Activated naive CD4-positive, alpha-beta T cell treated with anti-CD3 and anti-CD28 coated beads, Interleukin-2, amount 50 U/mL, for 72 hours (primary cell): ENCODE results near the gene N4BP2L2. TPM values are rescaled to one million over a fixed set of nuclear protein-coding genes. Genes with fewer than 3 reads are reported as not detected.

Source experiments
- ATAC-seq, 2 donors: fragments of 150-1000 bp; cut with Tn5 transposase; 2 replicates each; pipeline ENCODE4 v1.10.0; 2021; ENCODE audit warnings: mild to moderate bottlenecking in 2 of 2, moderate library complexity in 2 of 2
- DNase-seq, 2 donors: peaks; one replicate each; pipeline ENCODE4 v3.0.0; 2021 to 2022; ENCODE audit warnings: low spot score in 2 of 2
- H3K27ac Mint-ChIP-seq, 2 donors: one replicate each; pipeline ENCODE4 v1.8.0; 2022; ENCODE audit warnings: mild to moderate bottlenecking in 2 of 2, mixed read lengths in 2 of 2
- H3K36me3 Mint-ChIP-seq, 2 donors: one replicate each; pipeline ENCODE4 v1.8.0; 2022; ENCODE audit warnings: mixed read lengths in 2 of 2
- H3K9me3 Mint-ChIP-seq, 2 donors: one replicate each; pipeline ENCODE4 v1.8.0; 2022; ENCODE audit warnings: mixed read lengths in 2 of 2
- total RNA-seq, 2 donors: library from RNA; stranded (reverse); gene quantifications; one replicate each; pipeline ENCODE4 v1.2.3, GENCODE V29; 2022

Gene N4BP2L2
- total RNA-seq, 2 donors from 2014 or later: 82.1 to 107 TPM

GRCh38 chr13:32447894-32448623 lies 90.5 kb downstream of the N4BP2L2 start:
- ATAC-seq (peak; percentile 50 to 91), DNase-seq (no peak)
- peak overlapping the region in 1 of 2 donors; percentile 58 for H3K27ac Mint-ChIP-seq
- H3K36me3 Mint-ChIP-seq: peaks cover 0 to 5% of the 10 kb centered on the region in 2 donors
- H3K9me3 Mint-ChIP-seq: peaks cover 0 to 5% of the 10 kb centered on the region in 2 donors

GRCh38 chr13:32446773-32447465 lies 91.7 kb downstream of the N4BP2L2 start:
- Mint-ChIP-seq H3K36me3 (peaks cover 0 to 5% of the 10 kb centered on the region in 2 donors), H3K9me3 (peaks cover 0 to 5% of the 10 kb centered on the region in 2 donors), H3K27ac (peak overlapping the region; percentile 17 to 81)
- no peak for ATAC-seq
- no peak for DNase-seq

- Mint-ChIP-seq H3K36me3 (peaks cover 0 to 5% of the 10 kb centered on the region in 2 donors), H3K9me3 (peaks cover 0 to 4% of the 10 kb centered on the region in 2 donors), H3K27ac (no peak overlapping the region)
- DNase-seq: no peak
- no peak for ATAC-seq
Measured at GRCh38 chr13:32446220-32446619, 92.4 kb downstream of the N4BP2L2 start.

GRCh38 chr13:32445461-32445860 lies 93.1 kb downstream of the N4BP2L2 start:
- Mint-ChIP-seq H3K36me3 (no peaks in the 10 kb centered on the region), H3K27ac (no peak overlapping the region), H3K9me3 (no peaks in the 10 kb centered on the region)
- no peak for DNase-seq
- no peak for ATAC-seq

GRCh38 chr13:32443111-32443510 lies 95.5 kb downstream of the N4BP2L2 start:
- Mint-ChIP-seq H3K27ac (peak overlapping the region in 1 of 2 donors; percentile 29), H3K36me3 (no peaks in the 10 kb centered on the region), H3K9me3 (no peaks in the 10 kb centered on the region)
- ATAC-seq (peak; percentile 56 to 66), DNase-seq (no peak)

GRCh38 chr13:32438871-32439270 lies 99.7 kb downstream of the N4BP2L2 start:
- no peak for ATAC-seq

GRCh38 chr13:32432856-32433255 lies 105.7 kb downstream of the N4BP2L2 start:
- Mint-ChIP-seq H3K9me3 (no peaks in the 10 kb centered on the region), H3K27ac (no peak overlapping the region), H3K36me3 (peaks cover 0 to 4% of the 10 kb centered on the region in 2 donors)
- no peak for ATAC-seq
- DNase-seq: no peak

More at GRCh38 chr13:32438871-32439270, 99.7 kb downstream of the N4BP2L2 start:
- Mint-ChIP-seq H3K9me3 (no peaks in the 10 kb centered on the region), H3K36me3 (no peaks in the 10 kb centered on the region), H3K27ac (no peak overlapping the region)
- DNase-seq: no peak

GRCh38 chr13:32431361-32431760 lies 107.2 kb downstream of the N4BP2L2 start:
- DNase-seq: no peak
- ATAC-seq: no peak
- H3K9me3 Mint-ChIP-seq: no peaks in the 10 kb centered on the region
- H3K27ac Mint-ChIP-seq: no peak overlapping the region
- H3K36me3 Mint-ChIP-seq: peaks cover 6 to 10% of the 10 kb centered on the region in 2 donors

GRCh38 chr13:32430018-32430747 lies 108.4 kb downstream of the N4BP2L2 start:
- no peaks in the 10 kb centered on the region for H3K9me3 Mint-ChIP-seq
- H3K36me3 Mint-ChIP-seq: peaks cover 16 to 20% of the 10 kb centered on the region in 2 donors
- DNase-seq: no peak
- ATAC-seq: no peak
- peak overlapping the region; percentile 3 to 6 for H3K27ac Mint-ChIP-seq

- H3K9me3 Mint-ChIP-seq: no peaks in the 10 kb centered on the region
- DNase-seq (no peak), ATAC-seq (no peak)
- peak overlapping the region in 1 of 2 donors; percentile 97 for H3K27ac Mint-ChIP-seq
- peaks cover 19 to 23% of the 10 kb centered on the region in 2 donors for H3K36me3 Mint-ChIP-seq
Measured at GRCh38 chr13:32429433-32429909, 109.1 kb downstream of the N4BP2L2 start.

GRCh38 chr13:32428581-32429432 lies 109.8 kb downstream of the N4BP2L2 start:
- Mint-ChIP-seq H3K36me3 (peaks cover 26 to 29% of the 10 kb centered on the region in 2 donors), H3K27ac (peak overlapping the region; percentile 88 to 97), H3K9me3 (no peaks in the 10 kb centered on the region)
- ATAC-seq (peak in 1 of 2 donors; percentile 17), DNase-seq (no peak)

GRCh38 chr13:32427852-32428580 lies 110.6 kb downstream of the N4BP2L2 start, which contains the start of gene N4BP2L1:
Gene N4BP2L1 (minus strand): TSS chr13:32428130. CDS start chr13:32428082, 48 bp downstream.
- Mint-ChIP-seq H3K9me3 (no peaks in the 10 kb centered on the region), H3K27ac (peak within 1 kb of the TSS; percentile 94 to 97), H3K36me3 (peaks cover 34 to 36% of the 10 kb centered on the region in 2 donors)
- ATAC-seq (peak; percentile 80 to 89), DNase-seq (peak; percentile 73 to 96)

GRCh38 chr13:32426990-32427851 lies 111.4 kb downstream of the N4BP2L2 start:
- ATAC-seq: peak; percentile 3 to 45
- peaks cover 40 to 42% of the 10 kb centered on the region in 2 donors for H3K36me3 Mint-ChIP-seq
- peak; percentile 45 to 73 for DNase-seq
- H3K27ac Mint-ChIP-seq: peak overlapping the region; percentile 94 to 97
- H3K9me3 Mint-ChIP-seq: peaks cover 0 to 4% of the 10 kb centered on the region in 2 donors

- peaks cover 0 to 5% of the 10 kb centered on the region in 2 donors for H3K9me3 Mint-ChIP-seq
- peaks cover 42 to 50% of the 10 kb centered on the region in 2 donors for H3K36me3 Mint-ChIP-seq
- ATAC-seq: peak; percentile 43 to 58
- peak overlapping the region; percentile 94 to 97 for H3K27ac Mint-ChIP-seq
- peak; percentile 22 to 58 for DNase-seq
Measured at GRCh38 chr13:32426191-32426989, 112.2 kb downstream of the N4BP2L2 start.
